CD4-positive, alpha-beta T cell (primary cell): Measurements from ENCODE around the gene AOAH. TPM values are rescaled to one million over a fixed set of nuclear protein-coding genes. Genes with fewer than 3 reads are reported as not detected.
"Not testable (repeated sequence)": the region's sequence is repeated elsewhere in the genome, so short reads cannot be mapped to it uniquely, and the experiment has no call there.

ENCODE experiments used
- ATAC-seq: fragments of 200-7000 bp; cut with Tn5 transposase; one replicate; pipeline ENCODE4 v1.10.0; 2022; ENCODE audit warnings: mild to moderate bottlenecking; ENCODE audit not compliant: poor library complexity
- CTCF ChIA-PET: fragments of 350-600 bp; sonication (Branson Sonifier 250); formaldehyde crosslinking; loops from one replicate; lab custom pipeline; 2021; ENCODE audit warnings: antibody characterized with exemption, inconsistent platforms; lab: Charles Lee
- POLR2A ChIA-PET: fragments of 350-600 bp; sonication (Branson Sonifier 250); formaldehyde crosslinking; loops from one replicate; lab custom pipeline; 2021; ENCODE audit warnings: antibody characterized with exemption, inconsistent platforms; lab: Charles Lee
- DNase-seq, 14 experiments: peaks; one replicate each; pipeline ENCODE4 v3.0.0-alpha.2; 2013 to 2020; ENCODE audit warnings: mixed read lengths in 2 of 14
- H3K27ac ChIP-seq, 2 donors: one replicate each; pipeline versions ENCODE4 v1.5.1 to v1.7.0; 2013; ENCODE audit warnings: low read length in 2 of 2, low read depth in 1 of 2, mild to moderate bottlenecking in 1 of 2
- H3K27me3 ChIP-seq, 2 experiments: 1 replicate in 1 of 2; 2 replicates in 1 of 2; pipeline versions ENCODE4 v1.6.1 to v1.7.0; 2013; ENCODE audit warnings: low read length in 2 of 2, control low read depth in 1 of 2, mild to moderate bottlenecking in 1 of 2, moderate library complexity in 1 of 2; ENCODE audit not compliant: insufficient read depth in 2 of 2, control insufficient read depth in 1 of 2
- H3K36me3 ChIP-seq: one replicate; pipeline ENCODE4 v1.6.1; 2013; ENCODE audit warnings: low read length, control low read depth; ENCODE audit not compliant: insufficient read depth
- H3K4me1 ChIP-seq: one replicate; pipeline ENCODE4 v1.6.1; 2013; ENCODE audit warnings: low read length, control low read depth; ENCODE audit not compliant: insufficient read depth
- H3K4me3 ChIP-seq: one replicate; pipeline ENCODE4 v1.5.1; 2013; ENCODE audit warnings: mild to moderate bottlenecking, low read length, moderate library complexity
- H3K9me3 ChIP-seq, 2 experiments: 1 replicate in 1 of 2; 2 replicates in 1 of 2; pipeline versions ENCODE4 v1.6.1 to v1.7.0; 2013; ENCODE audit warnings: low read length in 2 of 2, mild to moderate bottlenecking in 2 of 2, control low read depth in 1 of 2, moderate library complexity in 1 of 2; ENCODE audit not compliant: control insufficient read depth in 1 of 2, insufficient read depth in 1 of 2
- H3K27ac Mint-ChIP-seq: one replicate; pipeline ENCODE4 v1.8.0; 2020; ENCODE audit warnings: mixed read lengths
- H3K27me3 Mint-ChIP-seq: one replicate; pipeline ENCODE4 v1.8.0; 2021; ENCODE audit warnings: mixed read lengths
- H3K36me3 Mint-ChIP-seq: one replicate; pipeline ENCODE4 v1.8.0; 2021; ENCODE audit warnings: low read depth, mixed read lengths
- H3K4me1 Mint-ChIP-seq: one replicate; pipeline ENCODE4 v1.8.0; 2021; ENCODE audit warnings: low read depth, mixed read lengths
- H3K4me3 Mint-ChIP-seq: one replicate; pipeline ENCODE4 v1.8.0; 2020; ENCODE audit warnings: mild to moderate bottlenecking, mixed read lengths
- H3K9me3 Mint-ChIP-seq: one replicate; pipeline ENCODE4 v1.8.0; 2020; ENCODE audit warnings: mixed read lengths
- CTCF ChIP-seq: fragments of 200-600 bp; IDR thresholded peaks from one replicate; pipeline ENCODE4 v1.8.0; 2022; ENCODE audit warnings: antibody characterized with exemption, mild to moderate bottlenecking
- intact Hi-C, 2 experiments: fragments of 100-400 bp; cut with DNase I in 1 of 2; cut with micrococcal nuclease in 1 of 2; formaldehyde crosslinking; loops; one replicate each; pipeline versions ENCODE4 v1.15.1 to v1.9.0; 2023 to 2025; cut with DNase I, micrococcal nuclease
- total RNA-seq, 174 experiments: library from RNA in 2 of 174; stranded (reverse) in 2 of 174; gene quantifications; one replicate each; pipeline ENCODE4 v1.2.3 and lab custom pipeline; 2021 to 2026

The AOAH gene
- total RNA-seq, 2 experiments from 2014 or later = 27.5 to 30.3 TPM

GRCh38 chr7:36487756-36488336, 236.4 kb downstream of the AOAH start:
- no peaks in the 10 kb centered on the region for H3K4me1 Mint-ChIP-seq
- H3K9me3 Mint-ChIP-seq = no peaks in the 10 kb centered on the region
- peak in 8 of 14 experiments; percentile 15 to 80 (median 38) for DNase-seq
- H3K36me3 ChIP-seq = no peaks in the 10 kb centered on the region
- no peaks in the 10 kb centered on the region for H3K27me3 ChIP-seq
- H3K4me1 ChIP-seq = no peaks in the 10 kb centered on the region
- no peak overlapping the region for H3K4me3 Mint-ChIP-seq
- ATAC-seq = peak; percentile 83
- H3K27ac ChIP-seq = no peak overlapping the region
- H3K27me3 Mint-ChIP-seq = no peaks in the 10 kb centered on the region
- TF ChIP-seq CTCF = peak; percentile 89
- POLR2A ChIA-PET = interaction anchor here (0.7 to 1.8 kb wide), 7 partner anchors 183 to 696 kb away, joined by 3 to 10 read pairs (median 6); no protein-coding TSS in a partner anchor
- intact Hi-C loops = loop anchor here (1.0 to 5.0 kb wide), 6 partner anchors 182 to 1009 kb away; no protein-coding TSS in a partner anchor
- no peak overlapping the region for H3K27ac Mint-ChIP-seq
- CTCF ChIA-PET = interaction anchor here (0.6 to 2.3 kb wide), 24 partner anchors 9 to 1007 kb away, joined by 3 to 45 read pairs (median 4); a partner anchor contains a TSS
- H3K4me3 ChIP-seq = no peak overlapping the region
- no peaks in the 10 kb centered on the region for H3K9me3 ChIP-seq
- no peaks in the 10 kb centered on the region for H3K36me3 Mint-ChIP-seq

- Histone ChIP-seq H3K4me1 (no peaks in the 10 kb centered on the region), H3K9me3 (no peaks in the 10 kb centered on the region), H3K27ac (no peak overlapping the region), H3K27me3 (no peaks in the 10 kb centered on the region), H3K4me3 (no peak overlapping the region), H3K36me3 (no peaks in the 10 kb centered on the region)
- no peak overlapping the region for H3K4me3 Mint-ChIP-seq
- intact Hi-C loops = loop anchor here in 1 of 2 experiments (5.0 kb wide), 2 partner anchors 716 to 1011 kb away; no protein-coding TSS in a partner anchor
- no peak overlapping the region for H3K27ac Mint-ChIP-seq
- no peaks in the 10 kb centered on the region for H3K36me3 Mint-ChIP-seq
- ATAC-seq (no peak), DNase-seq (no peak)
- H3K27me3 Mint-ChIP-seq = no peaks in the 10 kb centered on the region
- peaks cover 2% of the 10 kb centered on the region for H3K9me3 Mint-ChIP-seq
- no peak for TF ChIP-seq CTCF
- no peaks in the 10 kb centered on the region for H3K4me1 Mint-ChIP-seq
- ChIA-PET CTCF (interaction anchor here (1.3 to 2.3 kb wide), 2 partner anchors 692 to 698 kb away, joined by 4 to 21 read pairs; no protein-coding TSS in a partner anchor), POLR2A (no interaction called here)
Observed at GRCh38 chr7:36486336-36486735, 238.0 kb downstream of the AOAH start.

GRCh38 chr7:36484265-36484664, 240.0 kb downstream of the AOAH start:
- POLR2A ChIA-PET = no interaction called here
- TF ChIP-seq CTCF = no peak
- Mint-ChIP-seq H3K27me3 (no peaks in the 10 kb centered on the region), H3K9me3 (peaks cover 13% of the 10 kb centered on the region), H3K36me3 (no peaks in the 10 kb centered on the region), H3K4me3 (no peak overlapping the region), H3K27ac (no peak overlapping the region), H3K4me1 (peaks cover 13% of the 10 kb centered on the region)
- no peaks in the 10 kb centered on the region for H3K27me3 ChIP-seq
- DNase-seq (no peak), ATAC-seq (no peak)
- CTCF ChIA-PET = interaction anchor here (1.3 kb wide), 1 partner anchor 698 kb away, joined by 5 read pairs; no protein-coding TSS in a partner anchor
- no peak overlapping the region for H3K27ac ChIP-seq
- intact Hi-C loops = no loop called here
- H3K4me3 ChIP-seq = no peak overlapping the region
- H3K36me3 ChIP-seq = no peaks in the 10 kb centered on the region
- H3K9me3 ChIP-seq = no peaks in the 10 kb centered on the region
- H3K4me1 ChIP-seq = no peaks in the 10 kb centered on the region

GRCh38 chr7:36483853-36484252, 240.4 kb downstream of the AOAH start:
- H3K4me1 ChIP-seq, ATAC-seq, H3K27ac ChIP-seq, H3K9me3 ChIP-seq, H3K4me3 Mint-ChIP-seq, H3K27me3 ChIP-seq, H3K27me3 Mint-ChIP-seq, H3K36me3 Mint-ChIP-seq, H3K27ac Mint-ChIP-seq, POLR2A ChIA-PET, H3K36me3 ChIP-seq, CTCF ChIA-PET, DNase-seq, H3K4me3 ChIP-seq, intact Hi-C loops: not testable (repeated sequence)
- H3K4me1 Mint-ChIP-seq = peaks cover 13% of the 10 kb centered on the region
- H3K9me3 Mint-ChIP-seq = peaks cover 13% of the 10 kb centered on the region
